Ishikawa (cell line): ENCODE measurements around the gene CADM1.

Experiments used
- CEBPB ChIP-seq: IDR thresholded peaks from 2 replicates; pipeline ENCODE4 v1.6.1; 2012
- CREB1 ChIP-seq: IDR thresholded peaks from 2 replicates; pipeline ENCODE4 v1.6.1; 2012; ENCODE audit warnings: low read depth
- EGR1 ChIP-seq: IDR thresholded peaks from 2 replicates; pipeline ENCODE4 v1.6.1; 2012
- EP300 ChIP-seq: IDR thresholded peaks from 2 replicates; pipeline ENCODE4 v1.6.1; 2012; ENCODE audit warnings: borderline replicate concordance
- FOXM1 ChIP-seq: IDR thresholded peaks from 2 replicates; pipeline ENCODE4 v1.6.1; 2012; ENCODE audit warnings: low read depth, borderline replicate concordance
- NFIC ChIP-seq: IDR thresholded peaks from 2 replicates; pipeline ENCODE4 v1.6.1; 2012
- RAD21 ChIP-seq: IDR thresholded peaks from 2 replicates; pipeline ENCODE4 v1.6.1; 2012; ENCODE audit warnings: low read depth
- TAF1 ChIP-seq: IDR thresholded peaks from 2 replicates; pipeline ENCODE4 v1.6.1; 2012; ENCODE audit warnings: low read depth, mild to moderate bottlenecking
- TCF12 ChIP-seq: IDR thresholded peaks from 2 replicates; pipeline ENCODE4 v1.6.1; 2012; ENCODE audit warnings: low read depth
- TEAD4 ChIP-seq: IDR thresholded peaks from 2 replicates; pipeline ENCODE4 v1.6.1; 2012
- YY1 ChIP-seq: IDR thresholded peaks from 2 replicates; pipeline ENCODE4 v1.6.1; 2012; ENCODE audit warnings: low read depth
- ZBTB7A ChIP-seq: IDR thresholded peaks from 2 replicates; pipeline ENCODE4 v1.6.1; 2012; ENCODE audit warnings: low read depth
- TF ChIP-seq, protein P1 (sequence below): IDR thresholded peaks from 2 replicates; pipeline ENCODE4 v1.6.1; 2012
- TF ChIP-seq, protein P2 (sequence below): IDR thresholded peaks from 2 replicates; pipeline ENCODE4 v1.6.1; 2012
- TF ChIP-seq, protein P3 (sequence below): IDR thresholded peaks from 2 replicates; pipeline ENCODE4 v1.6.1; 2012; ENCODE audit warnings: low read depth, mild to moderate bottlenecking

CADM1 gene

GRCh38 chr11:115544422-115544948 lies 40.3 kb upstream of the CADM1 start:
- TF ChIP-seq, protein P1, sequence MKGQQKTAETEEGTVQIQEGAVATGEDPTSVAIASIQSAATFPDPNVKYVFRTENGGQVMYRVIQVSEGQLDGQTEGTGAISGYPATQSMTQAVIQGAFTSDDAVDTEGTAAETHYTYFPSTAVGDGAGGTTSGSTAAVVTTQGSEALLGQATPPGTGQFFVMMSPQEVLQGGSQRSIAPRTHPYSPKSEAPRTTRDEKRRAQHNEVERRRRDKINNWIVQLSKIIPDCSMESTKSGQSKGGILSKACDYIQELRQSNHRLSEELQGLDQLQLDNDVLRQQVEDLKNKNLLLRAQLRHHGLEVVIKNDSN, result no peak
- no peak for TF ChIP-seq FOXM1
- no peak for TF ChIP-seq EGR1
- TF ChIP-seq RAD21, result no peak
- TF ChIP-seq YY1, result no peak
- no peak for TF ChIP-seq TAF1
- TF ChIP-seq CEBPB, result no peak
- no peak for TF ChIP-seq NFIC
- TF ChIP-seq, protein P2, sequence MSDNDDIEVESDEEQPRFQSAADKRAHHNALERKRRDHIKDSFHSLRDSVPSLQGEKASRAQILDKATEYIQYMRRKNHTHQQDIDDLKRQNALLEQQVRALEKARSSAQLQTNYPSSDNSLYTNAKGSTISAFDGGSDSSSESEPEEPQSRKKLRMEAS, result no peak

- no peak for TF ChIP-seq RAD21
- TF ChIP-seq ZBTB7A, result no peak
- TF ChIP-seq, protein P3, sequence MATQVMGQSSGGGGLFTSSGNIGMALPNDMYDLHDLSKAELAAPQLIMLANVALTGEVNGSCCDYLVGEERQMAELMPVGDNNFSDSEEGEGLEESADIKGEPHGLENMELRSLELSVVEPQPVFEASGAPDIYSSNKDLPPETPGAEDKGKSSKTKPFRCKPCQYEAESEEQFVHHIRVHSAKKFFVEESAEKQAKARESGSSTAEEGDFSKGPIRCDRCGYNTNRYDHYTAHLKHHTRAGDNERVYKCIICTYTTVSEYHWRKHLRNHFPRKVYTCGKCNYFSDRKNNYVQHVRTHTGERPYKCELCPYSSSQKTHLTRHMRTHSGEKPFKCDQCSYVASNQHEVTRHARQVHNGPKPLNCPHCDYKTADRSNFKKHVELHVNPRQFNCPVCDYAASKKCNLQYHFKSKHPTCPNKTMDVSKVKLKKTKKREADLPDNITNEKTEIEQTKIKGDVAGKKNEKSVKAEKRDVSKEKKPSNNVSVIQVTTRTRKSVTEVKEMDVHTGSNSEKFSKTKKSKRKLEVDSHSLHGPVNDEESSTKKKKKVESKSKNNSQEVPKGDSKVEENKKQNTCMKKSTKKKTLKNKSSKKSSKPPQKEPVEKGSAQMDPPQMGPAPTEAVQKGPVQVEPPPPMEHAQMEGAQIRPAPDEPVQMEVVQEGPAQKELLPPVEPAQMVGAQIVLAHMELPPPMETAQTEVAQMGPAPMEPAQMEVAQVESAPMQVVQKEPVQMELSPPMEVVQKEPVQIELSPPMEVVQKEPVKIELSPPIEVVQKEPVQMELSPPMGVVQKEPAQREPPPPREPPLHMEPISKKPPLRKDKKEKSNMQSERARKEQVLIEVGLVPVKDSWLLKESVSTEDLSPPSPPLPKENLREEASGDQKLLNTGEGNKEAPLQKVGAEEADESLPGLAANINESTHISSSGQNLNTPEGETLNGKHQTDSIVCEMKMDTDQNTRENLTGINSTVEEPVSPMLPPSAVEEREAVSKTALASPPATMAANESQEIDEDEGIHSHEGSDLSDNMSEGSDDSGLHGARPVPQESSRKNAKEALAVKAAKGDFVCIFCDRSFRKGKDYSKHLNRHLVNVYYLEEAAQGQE, result no peak
- TF ChIP-seq CEBPB, result no peak
- TF ChIP-seq EP300, result no peak
- no peak for TF ChIP-seq TEAD4
- TF ChIP-seq FOXM1, result no peak
- no peak for TF ChIP-seq TAF1
- TF ChIP-seq, protein P2, result no peak
- TF ChIP-seq, protein P1, result no peak
- TF ChIP-seq TCF12, result no peak
- no peak for TF ChIP-seq YY1
- no peak for TF ChIP-seq CREB1
- TF ChIP-seq EGR1, result no peak
- no peak for TF ChIP-seq NFIC
Observed at GRCh38 chr11:115541518-115541917, 37.3 kb upstream of the CADM1 start.

DNA sequence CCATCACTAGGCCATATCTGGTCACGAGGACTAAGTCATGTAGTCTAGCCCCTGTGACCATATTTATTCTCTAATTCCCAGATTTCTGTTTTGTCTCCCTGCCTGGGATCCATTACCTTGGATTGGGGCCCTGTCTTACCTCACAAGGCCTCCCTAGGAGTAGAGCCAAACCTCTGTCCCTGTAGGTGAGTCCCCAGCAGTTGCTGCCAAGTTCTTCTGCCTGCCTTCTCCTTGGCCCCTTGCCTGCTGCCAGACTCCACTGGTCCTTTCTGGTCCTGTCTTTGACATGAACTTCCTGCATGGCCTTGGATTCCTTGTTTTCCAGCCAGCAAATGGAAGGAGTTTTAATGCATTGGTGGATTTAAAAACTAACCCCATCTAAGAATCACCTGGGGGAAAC lies 35.6 kb upstream of the CADM1 start:
- TF ChIP-seq YY1 (no peak), TCF12 (no peak), FOXM1 (no peak), RAD21 (no peak), EGR1 (no peak), TAF1 (no peak), EP300 (no peak), ZBTB7A (no peak), NFIC (no peak), CEBPB (no peak), TEAD4 (no peak), CREB1 (no peak)
- TF ChIP-seq, protein P3, result no peak
- TF ChIP-seq, protein P2, result no peak
- TF ChIP-seq, protein P1, result no peak

- TF ChIP-seq, protein P2, result no peak
- TF ChIP-seq, protein P1, result no peak
- TF ChIP-seq ZBTB7A, result no peak
- TF ChIP-seq RAD21, result no peak
- TF ChIP-seq EP300, result no peak
- TF ChIP-seq NFIC, result no peak
- TF ChIP-seq, protein P3, result no peak
- no peak for TF ChIP-seq CREB1
- TF ChIP-seq YY1, result no peak
- TF ChIP-seq FOXM1, result no peak
- no peak for TF ChIP-seq TEAD4
- no peak for TF ChIP-seq TAF1
- TF ChIP-seq EGR1, result no peak
- no peak for TF ChIP-seq CEBPB
- no peak for TF ChIP-seq TCF12
Observed at GRCh38 chr11:115535781-115536180, 31.6 kb upstream of the CADM1 start.
